GM12891 (cell line): ENCODE results near the gene EHD4.

Experiments used
- POLR2A ChIP-seq: IDR thresholded peaks from 2 replicates; pipeline ENCODE4 v1.6.1; 2011; ENCODE audit warnings: low read depth, low read length, control low read depth
- POLR2AphosphoS5 ChIP-seq: IDR thresholded peaks from 2 replicates; pipeline ENCODE4 v1.6.1; 2011; ENCODE audit warnings: low read depth, low read length, control low read depth
- POU2F2 ChIP-seq: IDR thresholded peaks from 2 replicates; pipeline ENCODE4 v1.6.1; 2011; ENCODE audit warnings: low read depth, mild to moderate bottlenecking, control low read depth, low read length, moderate library complexity
- SPI1 ChIP-seq: IDR thresholded peaks from 2 replicates; pipeline ENCODE4 v1.6.1; 2011; ENCODE audit warnings: low read depth, low read length, control low read depth
- TAF1 ChIP-seq: IDR thresholded peaks from 2 replicates; pipeline ENCODE4 v1.6.1; 2011; ENCODE audit warnings: low read depth, low read length, control low read depth

DNA sequence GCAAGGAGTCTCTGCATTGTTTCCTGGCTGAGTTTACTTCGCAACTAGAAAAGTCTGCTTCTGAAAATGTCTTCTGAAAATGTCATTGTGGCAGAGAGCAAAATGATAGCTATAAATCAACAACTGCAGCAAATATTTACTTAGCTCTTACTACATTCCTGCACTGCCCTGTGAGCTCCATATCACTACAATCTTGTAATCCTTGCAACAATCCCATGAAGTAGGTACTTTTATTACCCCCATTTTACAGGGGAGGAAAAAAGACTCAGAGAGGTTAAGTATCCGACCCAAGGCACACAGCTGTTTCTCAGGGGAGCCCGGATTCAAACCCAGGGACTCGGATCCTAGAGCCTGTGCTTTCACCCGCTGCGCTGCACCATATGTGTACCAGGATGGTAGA, 44.3 kb downstream of the EHD4 start:
- TF ChIP-seq POLR2AphosphoS5 (no peak), POLR2A (peak; percentile 8; the same call in 1 of the 2 replicates), TAF1 (no peak), SPI1 (no peak), POU2F2 (no peak)
